Measurements from ENCODE around the gene ADARB2. TPM values are rescaled to one million over a fixed set of nuclear protein-coding genes. Genes with fewer than 3 reads are reported as not detected.

Gene ADARB2
- total and polyA plus RNA-seq, 10 of the 15 experiments (the other 5 are each of a cell fraction or from before 2014, with no cell fraction given) = 0.02 to 4.1 (median 0.76) TPM

DNA sequence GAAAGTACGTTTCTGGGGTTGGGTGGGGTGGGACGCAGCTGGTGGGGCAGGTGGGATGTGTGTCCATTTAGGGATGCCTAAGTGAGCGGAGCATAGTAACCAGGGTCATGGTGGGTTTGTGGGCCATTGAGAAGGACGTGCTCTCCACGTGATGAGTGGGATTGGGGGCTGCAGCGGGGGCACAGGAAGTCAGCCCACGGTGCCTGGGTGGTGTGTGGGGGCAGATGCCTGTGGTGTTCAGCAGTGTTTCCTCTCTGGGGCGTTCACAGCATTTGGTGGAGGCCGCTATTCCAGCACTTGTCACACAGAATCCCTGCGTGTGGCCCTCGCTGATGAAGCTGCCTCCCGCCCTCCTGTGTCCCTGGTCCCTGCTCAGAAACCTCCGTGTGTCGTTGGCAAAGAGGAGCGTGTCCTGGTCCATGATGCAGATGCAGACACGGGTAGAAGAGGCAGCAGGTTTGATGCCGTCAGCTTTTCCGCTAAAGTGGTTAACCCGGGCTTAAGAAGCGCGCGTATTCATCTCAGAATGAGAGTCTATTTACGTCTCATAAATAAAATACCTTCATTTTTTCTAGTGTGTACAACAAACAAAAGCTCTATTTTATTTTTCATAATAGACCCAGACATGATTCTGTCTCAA lies 274.2 kb downstream of the ADARB2 start:
- Histone ChIP-seq H3K79me2 (ENCODE audit: control insufficient read depth, insufficient read depth, low read length) (no peaks in the 10 kb centered on the region), H4K20me1 (ENCODE audit: control insufficient read depth, insufficient read depth) (no peaks in the 10 kb centered on the region), H3K36me3 (ENCODE audit: control insufficient read depth in 2 of 2, insufficient read depth in 2 of 2, low read length in 1 of 2) (no peaks in the 10 kb centered on the region), H3K9ac (ENCODE audit: control insufficient read depth, insufficient read depth, low read length) (no peak overlapping the region), H2AFZ (ENCODE audit: control insufficient read depth, low read depth, low read length) (no peak overlapping the region), H3K4me3 (no peak overlapping the region), H3K9me3 (replicated peaks; ENCODE audit: control insufficient read depth, insufficient read depth, low read length) (no peaks in the 10 kb centered on the region), H3K27ac (ENCODE audit: control insufficient read depth, insufficient read depth) (no peak overlapping the region), H3K4me1 (ENCODE audit: control insufficient read depth, insufficient read depth, low read length) (no peaks in the 10 kb centered on the region; the same call in 1 of the 2 replicates), H3K4me2 (ENCODE audit: control insufficient read depth, insufficient read depth) (no peak overlapping the region), H3K27me3 (replicated peaks in 1 of 2; ENCODE audit: control insufficient read depth in 2 of 2, insufficient read depth in 2 of 2, low read length in 1 of 2) (no peaks in the 10 kb centered on the region)
- no peak for DNase-seq (ENCODE audit: low read depth, low spot score)
- ChIA-PET SMC1A (ENCODE audit: uncharacterized antibody, unreplicated experiment) (interaction anchor here (0.9 to 1.8 kb wide), 4 partner anchors 9 to 275 kb away, joined by 3 to 6 read pairs (median 4); partner anchors contain the start of gene ADARB2), POLR2A (no interaction called here), CTCF (no interaction called here), RAD21 (ENCODE audit: unreplicated experiment) (interaction anchor here (1.1 kb wide), 1 partner anchor 8 kb away, joined by 4 read pairs; no protein-coding TSS in a partner anchor)
- ATAC-seq = no peak
- intact Hi-C loops (cut with micrococcal nuclease; ENCODE audit: unreplicated experiment) = no loop called here
- no peak for FAIRE-seq
- 55% methylated on average over 18 of the region's 23 CpGs for WGBS (ENCODE audit: insufficient coverage, insufficient replicate concordance, low lambda C conversion rate, missing lambda C conversion rate)
- in situ Hi-C loops (cut with MboI) = no loop called here
- TF ChIP-seq NBN (IDR thresholded peaks at IDR 0.05) (no peak), PAX5 (IDR thresholded peaks at IDR 0.05; ENCODE audit: borderline replicate concordance, low read depth, low read length) (0 out of 2 replicates have a peak, but pooled peaks have one; percentile 23), NR2C2 (IDR thresholded peaks at IDR 0.05; ENCODE audit: borderline replicate concordance, control insufficient read depth, insufficient read length, low read depth) (no peak), DPF2 (IDR thresholded peaks at IDR 0.05) (no peak)
- BruUV-seq (replicated peaks) = no TSS peak

DNA sequence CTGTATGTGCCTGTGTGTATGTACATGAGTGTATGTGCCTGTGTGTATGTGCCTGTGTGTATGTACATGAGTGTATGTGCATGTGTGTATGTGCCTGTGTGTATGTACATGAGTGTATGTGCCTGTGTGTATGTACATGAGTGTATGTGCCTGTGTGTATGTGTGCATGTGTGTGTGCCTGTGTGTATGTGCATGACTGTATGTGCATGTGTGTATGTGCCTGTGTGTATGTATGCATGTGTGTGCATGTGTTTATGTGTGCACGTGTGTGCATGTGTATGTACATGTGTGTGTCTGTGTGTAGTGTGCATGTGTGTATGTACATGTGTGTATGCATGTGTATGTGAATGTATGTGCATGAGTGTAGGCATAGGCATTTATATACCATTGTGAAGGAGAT lies 274.8 kb downstream of the ADARB2 start:
- no peak for FAIRE-seq
- Histone ChIP-seq H3K79me2 (ENCODE audit: control insufficient read depth, insufficient read depth, low read length) (no peaks in the 10 kb centered on the region), H3K4me1 (ENCODE audit: control insufficient read depth, insufficient read depth, low read length) (no peaks in the 10 kb centered on the region; the same call in 1 of the 2 replicates), H3K9me3 (replicated peaks; ENCODE audit: control insufficient read depth, insufficient read depth, low read length) (no peaks in the 10 kb centered on the region), H3K36me3 (ENCODE audit: control insufficient read depth in 2 of 2, insufficient read depth in 2 of 2, low read length in 1 of 2) (no peaks in the 10 kb centered on the region), H3K27ac (ENCODE audit: control insufficient read depth, insufficient read depth) (no peak overlapping the region), H3K27me3 (replicated peaks in 1 of 2; ENCODE audit: control insufficient read depth in 2 of 2, insufficient read depth in 2 of 2, low read length in 1 of 2) (no peaks in the 10 kb centered on the region), H3K4me3 (no peak overlapping the region), H2AFZ (ENCODE audit: control insufficient read depth, low read depth, low read length) (no peak overlapping the region), H4K20me1 (ENCODE audit: control insufficient read depth, insufficient read depth) (no peaks in the 10 kb centered on the region), H3K4me2 (ENCODE audit: control insufficient read depth, insufficient read depth) (no peak overlapping the region), H3K9ac (ENCODE audit: control insufficient read depth, insufficient read depth, low read length) (no peak overlapping the region)
- BruUV-seq (replicated peaks) = no TSS peak
- DNase-seq (ENCODE audit: low read depth, low spot score) = no peak
- TF ChIP-seq NKRF (conservative IDR thresholded peaks at IDR 0.05) (no peak), NR2C1 (IDR thresholded peaks at IDR 0.05) (no peak), TARDBP (IDR thresholded peaks at IDR 0.05; ENCODE audit: borderline replicate concordance) (no peak), MTA2 (IDR thresholded peaks at IDR 0.05; ENCODE audit: low read depth) (no peak), PBX3 (IDR thresholded peaks at IDR 0.05; ENCODE audit: insufficient replicate concordance, low read depth, low read length) (no peak), RAD51 (IDR thresholded peaks at IDR 0.05) (no peak), HDGF (IDR thresholded peaks at IDR 0.05) (peak; percentile 58; the same call in 1 of the 2 replicates)
- RAD21 ChIA-PET (ENCODE audit: unreplicated experiment) = interaction anchor here (1.1 kb wide), 1 partner anchor 8 kb away, joined by 4 read pairs; no protein-coding TSS in a partner anchor
- SMC1A ChIA-PET (ENCODE audit: uncharacterized antibody, unreplicated experiment) = interaction anchor here (1.1 to 1.8 kb wide), 2 partner anchors 8 to 275 kb away, joined by 4 to 6 read pairs; partner anchors contain the start of gene ADARB2
- intact Hi-C loops (cut with micrococcal nuclease; ENCODE audit: unreplicated experiment) = no loop called here
- in situ Hi-C loops (cut with MboI) = no loop called here
- no peak for ATAC-seq
- POLR2A ChIA-PET = interaction anchor here (0.6 kb wide), 1 partner anchor 278 kb away, joined by 5 read pairs; no protein-coding TSS in a partner anchor
- WGBS (ENCODE audit: insufficient coverage, insufficient replicate concordance, low lambda C conversion rate, missing lambda C conversion rate) = 56% methylated on average over 1 of the region's 1 CpG
- CTCF ChIA-PET = interaction anchor here (0.9 kb wide), 1 partner anchor 42 kb away, joined by 3 read pairs; no protein-coding TSS in a partner anchor

Measured in GM12878 (cell line).